ENCODE measurements around the gene SIL1. TPM values are rescaled to one million over a fixed set of nuclear protein-coding genes. Genes with fewer than 3 reads are reported as not detected.

SIL1 gene
- total RNA-seq, 1 donor from 2014 or later = 55.4 TPM

GRCh38 chr5:138946831-138947560 lies 251.2 kb downstream of the SIL1 start:
- DNase-seq (ENCODE audit: low read depth, low spot score) = no peak

- DNase-seq (ENCODE audit: low read depth, low spot score) = no peak
Measured at GRCh38 chr5:138946241-138946623, 251.9 kb downstream of the SIL1 start.

GRCh38 chr5:138945421-138946240 lies 252.5 kb downstream of the SIL1 start:
- no peak for DNase-seq (ENCODE audit: low read depth, low spot score)

GRCh38 chr5:138944527-138945322 lies 253.4 kb downstream of the SIL1 start:
- DNase-seq (ENCODE audit: low read depth, low spot score) = no peak

GRCh38 chr5:138943599-138944173 lies 254.5 kb downstream of the SIL1 start:
- no peak for DNase-seq (ENCODE audit: low read depth, low spot score)

- DNase-seq (ENCODE audit: low read depth, low spot score) = no peak
Measured at GRCh38 chr5:138942861-138943260, 255.3 kb downstream of the SIL1 start.

GRCh38 chr5:138942066-138942465 lies 256.1 kb downstream of the SIL1 start:
- no peak for DNase-seq (ENCODE audit: low read depth, low spot score)

GRCh38 chr5:138938526-138938925 lies 259.6 kb downstream of the SIL1 start:
- no peak for DNase-seq (ENCODE audit: low read depth, low spot score)

- no peak for DNase-seq (ENCODE audit: low read depth, low spot score)
Measured at GRCh38 chr5:138937392-138938387, 260.5 kb downstream of the SIL1 start.

- no peak for DNase-seq (ENCODE audit: low read depth, low spot score)
Measured at GRCh38 chr5:138936968-138937345, 261.2 kb downstream of the SIL1 start.

GRCh38 chr5:138936225-138936967 lies 261.8 kb downstream of the SIL1 start:
- no peak for DNase-seq (ENCODE audit: low read depth, low spot score)

GRCh38 chr5:138935466-138935865 lies 262.7 kb downstream of the SIL1 start:
- DNase-seq (ENCODE audit: low read depth, low spot score) = no peak

GRCh38 chr5:138934971-138935370 lies 263.2 kb downstream of the SIL1 start:
- no peak for DNase-seq (ENCODE audit: low read depth, low spot score)

- DNase-seq (ENCODE audit: low read depth, low spot score) = no peak
Measured at GRCh38 chr5:138933522-138934290, 264.5 kb downstream of the SIL1 start.

- no peak for DNase-seq (ENCODE audit: low read depth, low spot score)
Measured at GRCh38 chr5:138932171-138932810, 265.9 kb downstream of the SIL1 start.

GRCh38 chr5:138930371-138931097 lies 267.6 kb downstream of the SIL1 start:
- DNase-seq (ENCODE audit: low read depth, low spot score) = no peak

- DNase-seq (ENCODE audit: low read depth, low spot score) = no peak
Measured at GRCh38 chr5:138929571-138929955, 268.6 kb downstream of the SIL1 start.

- DNase-seq (ENCODE audit: low read depth, low spot score) = peak; percentile 24
Measured at GRCh38 chr5:138927979-138928378, 270.2 kb downstream of the SIL1 start.

Measured in pulmonary artery endothelial cell (primary cell).